HCT116 (cell line): ENCODE data around the gene SNAP91. TPM values are rescaled to one million over a fixed set of nuclear protein-coding genes. Genes with fewer than 3 reads are reported as not detected.

Source experiments
- ATAC-seq: fragments of 200-7000 bp; cut with Tn5 transposase; 2 replicates; pipeline ENCODE4 v1.9.1; 2020; ENCODE audit warnings: mild to moderate bottlenecking, moderate library complexity
- BruUV-seq: library from RNA; stranded (reverse); fragments of 400-500 nt; replicated peaks from 2 replicates; lab custom pipeline; 2021; lab: Mats Ljungman, UMichigan
- CTCF ChIA-PET: fragments of 300-600 bp; sonication (Branson Sonifier 250); formaldehyde crosslinking; loops from one replicate; lab custom pipeline; 2021; ENCODE audit warnings: antibody characterized with exemption; lab: Charles Lee
- POLR2A ChIA-PET: fragments of 300-600, 350-600 bp; sonication (Branson Sonifier 250); formaldehyde crosslinking; loops from one replicate; lab custom pipeline; 2021; ENCODE audit warnings: antibody characterized with exemption; lab: Charles Lee
- RAD21 ChIA-PET, 2 experiments: fragments of 300-600 bp; sonication (Branson Sonifier 250); formaldehyde crosslinking; loops; one replicate each; lab custom pipeline; 2023; ENCODE audit warnings: low total read pairs in 2 of 2; ENCODE audit not compliant: uncharacterized antibody in 2 of 2, unreplicated experiment in 2 of 2, low non-redundant PET in 1 of 2; lab: Charles Lee
- DNase-seq: peaks from one replicate; pipeline ENCODE4 v3.0.0-alpha.2; 2010; ENCODE audit warnings: low read depth, low spot score
- H2AFZ ChIP-seq: fragments of 200-600 bp; shearing (Covaris generic), sonication (generic); 2 replicates; pipeline ENCODE4 v1.6.1; 2017; ENCODE audit warnings: low read depth, mixed run types, mixed read lengths, antibody characterized with exemption, low read length; ENCODE audit not compliant: poor library complexity, severe bottlenecking
- H3K27ac ChIP-seq: 2 replicates; pipeline ENCODE4 v1.5.1; 2012; ENCODE audit warnings: low read depth, low read length
- H3K27me3 ChIP-seq: fragments of 200-600 bp; sonication (generic); 2 replicates; pipeline ENCODE4 v1.6.1; 2016; ENCODE audit warnings: mixed run types, low read length, mixed read lengths; ENCODE audit not compliant: insufficient read depth
- H3K36me3 ChIP-seq, 2 experiments: fragments of 200-500 bp in 1 of 2; fragments of 200-600 bp in 1 of 2; sonication (Bioruptor generic) in 1 of 2; sonication (generic) in 1 of 2; 2 replicates each; pipeline versions ENCODE4 v1.5.1 to v1.6.1; 2014 to 2016; ENCODE audit warnings: low read length in 2 of 2, inconsistent platforms in 1 of 2, mixed read lengths in 1 of 2, mixed run types in 1 of 2; ENCODE audit not compliant: insufficient read depth in 2 of 2, control insufficient read depth in 1 of 2
- H3K4me1 ChIP-seq, 2 experiments: fragments of 200-600 bp in 1 of 2; sonication (generic) in 1 of 2; 2 replicates each; pipeline versions ENCODE4 v1.5.1 to v1.6.1; 2012 to 2017; ENCODE audit warnings: low read length in 2 of 2, inconsistent platforms in 1 of 2, mild to moderate bottlenecking in 1 of 2, mixed read lengths in 1 of 2, mixed run types in 1 of 2, moderate library complexity in 1 of 2; ENCODE audit not compliant: insufficient read depth in 2 of 2, control insufficient read depth in 1 of 2
- H3K4me2 ChIP-seq: fragments of 200-600 bp; sonication (generic); 2 replicates; pipeline ENCODE4 v1.6.1; 2017; ENCODE audit warnings: mixed run types, low read length, mixed read lengths
- H3K4me3 ChIP-seq, 2 experiments: fragments of 200-600 bp in 1 of 2; sonication (generic) in 1 of 2; replicated peaks in 1 of 2; 2 replicates each; pipeline ENCODE4 v1.5.1; 2011 to 2016; ENCODE audit warnings: low read length in 2 of 2, control low read depth in 1 of 2, low read depth in 1 of 2, mild to moderate bottlenecking in 1 of 2, mixed read lengths in 1 of 2, mixed run types in 1 of 2
- H3K79me2 ChIP-seq: fragments of 200-600 bp; sonication (generic); 2 replicates; pipeline ENCODE4 v1.6.1; 2017; ENCODE audit warnings: mild to moderate bottlenecking, mixed run types, low read length, moderate library complexity, mixed read lengths; ENCODE audit not compliant: insufficient read depth
- H3K9ac ChIP-seq: fragments of 200-600 bp; sonication (generic); 2 replicates; pipeline ENCODE4 v1.6.1; 2016; ENCODE audit warnings: low read length, mixed read lengths
- H3K9me2 ChIP-seq: fragments of 200-600 bp; sonication (generic), shearing (Covaris generic); 2 replicates; pipeline ENCODE4 v1.6.1; 2017; ENCODE audit warnings: mixed run types, mild to moderate bottlenecking, moderate library complexity; ENCODE audit not compliant: insufficient read depth
- H3K9me3 ChIP-seq, 2 experiments: fragments of 200-500 bp in 1 of 2; fragments of 200-600 bp in 1 of 2; sonication (Bioruptor generic) in 1 of 2; sonication (generic) in 1 of 2; 2 replicates each; pipeline ENCODE4 v1.6.1; 2014 to 2017; ENCODE audit warnings: low read length in 2 of 2, mixed read lengths in 2 of 2, inconsistent platforms in 1 of 2, low read depth in 1 of 2, mild to moderate bottlenecking in 1 of 2, mixed run types in 1 of 2, moderate library complexity in 1 of 2; ENCODE audit not compliant: control insufficient read depth in 1 of 2, insufficient read depth in 1 of 2
- H4K20me1 ChIP-seq: fragments of 200-600 bp; sonication (generic), shearing (Covaris generic); 2 replicates; pipeline ENCODE4 v1.6.1; 2017; ENCODE audit warnings: mixed run types, mild to moderate bottlenecking, moderate library complexity; ENCODE audit not compliant: insufficient read depth
- ATF3 ChIP-seq: IDR thresholded peaks from 2 replicates; pipeline ENCODE4 v1.6.1; 2012
- CBX3 ChIP-seq: IDR thresholded peaks from 2 replicates; pipeline ENCODE4 v1.6.1; 2012; ENCODE audit warnings: low read depth
- EGR1 ChIP-seq: IDR thresholded peaks from 2 replicates; pipeline ENCODE4 v1.6.1; 2012; ENCODE audit warnings: low read depth
- EZH2 ChIP-seq: fragments of 200-600 bp; sonication (generic); IDR thresholded peaks from 2 replicates; pipeline ENCODE4 v1.6.1; 2017; ENCODE audit warnings: antibody characterized with exemption, mixed run types
- POLR2A ChIP-seq: IDR thresholded peaks from 2 replicates; pipeline ENCODE4 v1.7.0; 2011; ENCODE audit warnings: borderline replicate concordance; ENCODE audit not compliant: insufficient read depth, insufficient read length; ENCODE audit errors: extremely low read depth
- RAD21 ChIP-seq: IDR thresholded peaks from 2 replicates; pipeline ENCODE4 v1.6.1; 2012; ENCODE audit warnings: low read depth, mild to moderate bottlenecking
- REST ChIP-seq: IDR thresholded peaks from 2 replicates; pipeline ENCODE4 v1.6.1; 2012; ENCODE audit warnings: low read depth
- TCF7L2 ChIP-seq: IDR thresholded peaks from 2 replicates; pipeline ENCODE4 v1.7.0; 2011; ENCODE audit warnings: borderline replicate concordance, inconsistent platforms; ENCODE audit not compliant: insufficient read depth, insufficient read length; ENCODE audit errors: extremely low read depth
- YY1 ChIP-seq: IDR thresholded peaks from 2 replicates; pipeline ENCODE4 v1.6.1; 2011; ENCODE audit warnings: low read length, low read depth, moderate library complexity, mild to moderate bottlenecking; ENCODE audit not compliant: insufficient replicate concordance; ENCODE audit errors: extremely low read depth
- ZNF274 ChIP-seq: fragments of 200-500 bp; sonication (Bioruptor generic); IDR thresholded peaks from 2 replicates; pipeline ENCODE4 v1.6.1; 2014; ENCODE audit warnings: mild to moderate bottlenecking, low read depth, low read length, inconsistent platforms
- intact Hi-C: fragments of 100-400 bp; cut with micrococcal nuclease; formaldehyde crosslinking; loops from 2 replicates; pipeline ENCODE4 v1.10.0; 2022
- total RNA-seq: library from RNA; stranded (reverse); gene quantifications from one replicate; pipeline ENCODE4 v1.2.1, GENCODE V29; 2021; ENCODE audit not compliant: unreplicated experiment

SNAP91 gene
- total RNA-seq, 1 experiment from 2014 or later: not detected

- no peak overlapping the region for H2AFZ ChIP-seq
- H3K9ac ChIP-seq: no peak overlapping the region
- H3K4me3 ChIP-seq: no peak overlapping the region
- TF ChIP-seq RAD21: no peak
- TF ChIP-seq REST: no peak
- TF ChIP-seq ZNF274: no peak
- TF ChIP-seq YY1: no peak
- TF ChIP-seq EGR1: no peak
- TF ChIP-seq TCF7L2: no peak
- TF ChIP-seq ATF3: no peak
- TF ChIP-seq EZH2: no peak
- TF ChIP-seq POLR2A: no peak
- no peak for TF ChIP-seq CBX3
- no peaks in the 10 kb centered on the region for H3K9me2 ChIP-seq
- BruUV-seq: no TSS peak
- no peaks in the 10 kb centered on the region for H3K27me3 ChIP-seq
- H3K4me1 ChIP-seq: peaks cover 0 to 10% of the 10 kb centered on the region in 2 experiments; a peak in 1 of 4 replicates
- DNase-seq (no peak), ATAC-seq (no peak)
- RAD21 ChIA-PET: no interaction called here
- H3K27ac ChIP-seq: no peak overlapping the region
- CTCF ChIA-PET: interaction anchor here (2.0 to 6.9 kb wide), 2 partner anchors 91 to 443 kb away, joined by 7 to 120 read pairs; partner anchors contain the start of genes DOP1A and UBE3D
- POLR2A ChIA-PET: no interaction called here
- H3K4me2 ChIP-seq: no peak overlapping the region
- no peaks in the 10 kb centered on the region for H3K79me2 ChIP-seq
- intact Hi-C loops: no loop called here
- no peaks in the 10 kb centered on the region for H3K36me3 ChIP-seq
- no peaks in the 10 kb centered on the region for H3K9me3 ChIP-seq
- no peaks in the 10 kb centered on the region for H4K20me1 ChIP-seq
These were observed 199.5 kb downstream of the SNAP91 start for GRCh38 chr6:83509441-83509840.
